H1 (cell line): ENCODE results near the gene NPFFR1. TPM values are rescaled to one million over a fixed set of nuclear protein-coding genes. Genes with fewer than 3 reads are reported as not detected.

Source experiments
- CTCF ChIA-PET: fragments of 300-600 bp; sonication (Branson Sonifier 250); formaldehyde crosslinking; loops from one replicate; lab custom pipeline; 2021; ENCODE audit not compliant: partially characterized antibody; lab: Charles Lee
- POLR2A ChIA-PET: fragments of 300-600 bp; sonication (Branson Sonifier 250); formaldehyde crosslinking; loops from one replicate; lab custom pipeline; 2021; ENCODE audit warnings: inconsistent platforms; ENCODE audit not compliant: partially characterized antibody; lab: Charles Lee
- DNase-seq, 2 experiments: peaks; one replicate each; pipeline versions ENCODE4 v3.0.0 to v3.0.0-alpha.2; 2010 to 2022; ENCODE audit warnings: low spot score in 2 of 2, low read depth in 1 of 2, mixed read lengths in 1 of 2
- FAIRE-seq: peaks from 2 replicates; lab custom pipeline; 2011; peaks lifted over from hg19 to GRCh38; lab: Jason Lieb, UNC
- H2AFZ ChIP-seq: 2 replicates; pipeline ENCODE4 v1.8.1; 2012; ENCODE audit warnings: low read length, inconsistent platforms
- H2AK5ac ChIP-seq: 2 replicates; pipeline ENCODE4 v1.6.1; 2013; ENCODE audit warnings: low read depth, low read length
- H2BK120ac ChIP-seq: replicated peaks from 2 replicates; pipeline ENCODE3; 2013; ENCODE audit warnings: low read depth, low read length, inconsistent platforms
- H2BK12ac ChIP-seq: 2 replicates; pipeline ENCODE4 v1.6.1; 2013; ENCODE audit warnings: low read depth, low read length
- H2BK15ac ChIP-seq: 2 replicates; pipeline ENCODE4 v1.6.1; 2013; ENCODE audit warnings: low read length
- H2BK20ac ChIP-seq: 2 replicates; pipeline ENCODE4 v1.6.1; 2013; ENCODE audit warnings: low read length
- H2BK5ac ChIP-seq: 2 replicates; pipeline ENCODE4 v1.6.1; 2013; ENCODE audit warnings: low read depth, low read length
- H3K14ac ChIP-seq: 2 replicates; pipeline ENCODE4 v1.6.1; 2013; ENCODE audit warnings: inconsistent platforms; ENCODE audit not compliant: insufficient read length
- H3K18ac ChIP-seq: 2 replicates; pipeline ENCODE4 v1.6.1; 2013; ENCODE audit warnings: low read length; ENCODE audit errors: extremely low read depth
- H3K23ac ChIP-seq: 2 replicates; pipeline ENCODE4 v1.6.1; 2013; ENCODE audit warnings: inconsistent platforms; ENCODE audit not compliant: insufficient read length
- H3K23me2 ChIP-seq: 2 replicates; pipeline ENCODE4 v1.6.1; 2013; ENCODE audit warnings: low read depth, low read length
- H3K27ac ChIP-seq: 2 replicates; pipeline ENCODE4 v1.6.1; 2011; ENCODE audit warnings: low read depth, low read length, inconsistent platforms
- H3K27me3 ChIP-seq, 4 experiments: replicated peaks in 1 of 4; 1 replicate in 1 of 4; 2 replicates in 3 of 4; pipeline versions ENCODE4 v1.6.1 to v1.8.1; 2011 to 2013; ENCODE audit warnings: low read length in 3 of 4, mild to moderate bottlenecking in 3 of 4, inconsistent platforms in 2 of 4, mixed read lengths in 2 of 4, moderate library complexity in 1 of 4; ENCODE audit not compliant: control insufficient read depth in 3 of 4, insufficient read depth in 3 of 4; ENCODE audit errors: extremely low read depth in 1 of 4
- H3K36me3 ChIP-seq, 4 experiments: 2 replicates each; pipeline versions ENCODE4 v1.6.1 to v1.8.1; 2011 to 2013; ENCODE audit warnings: mild to moderate bottlenecking in 4 of 4, low read length in 3 of 4, moderate library complexity in 2 of 4, control low read depth in 1 of 4, inconsistent platforms in 1 of 4; ENCODE audit not compliant: insufficient read depth in 4 of 4, control insufficient read depth in 2 of 4
- H3K4ac ChIP-seq: replicated peaks from 2 replicates; pipeline ENCODE3; 2013; ENCODE audit warnings: low read length, low read depth, mixed read lengths, inconsistent platforms; ENCODE audit not compliant: insufficient read length
- H3K4me1 ChIP-seq, 4 experiments: replicated peaks in 1 of 4; 1 replicate in 1 of 4; 2 replicates in 3 of 4; pipeline versions ENCODE4 v1.6.1 to v1.8.1; 2011 to 2013; ENCODE audit warnings: low read length in 3 of 4, inconsistent platforms in 2 of 4, mixed read lengths in 1 of 4; ENCODE audit not compliant: insufficient read depth in 4 of 4, control insufficient read depth in 3 of 4
- H3K4me2 ChIP-seq, 2 experiments: 2 replicates each; pipeline versions ENCODE4 v1.6.1 to v1.8.1; 2011 to 2013; ENCODE audit warnings: low read depth in 2 of 2, low read length in 2 of 2, control low read depth in 1 of 2, inconsistent platforms in 1 of 2, mild to moderate bottlenecking in 1 of 2; ENCODE audit not compliant: insufficient read depth in 1 of 2
- H3K4me3 ChIP-seq, 4 experiments: fragments of 200-600, 300-600 bp in 1 of 4; sonication (generic), shearing (Covaris generic), sonication (Bioruptor Twin) in 1 of 4; 2 replicates each; pipeline versions ENCODE4 v1.5.1 to v1.8.1; 2011 to 2016; ENCODE audit warnings: low read length in 4 of 4, low read depth in 3 of 4, control low read depth in 2 of 4, inconsistent platforms in 2 of 4, mild to moderate bottlenecking in 2 of 4, mixed read lengths in 1 of 4, moderate library complexity in 1 of 4; ENCODE audit not compliant: insufficient read depth in 2 of 4; ENCODE audit errors: extremely low read depth in 1 of 4
- H3K56ac ChIP-seq: replicated peaks from 2 replicates; pipeline ENCODE3; 2013; ENCODE audit warnings: low read depth, mild to moderate bottlenecking, mixed read lengths, low read length, inconsistent platforms; ENCODE audit not compliant: insufficient read length
- H3K79me1 ChIP-seq: 2 replicates; pipeline ENCODE4 v1.6.1; 2013; ENCODE audit warnings: low read depth, low read length, control low read depth
- H3K79me2 ChIP-seq, 2 experiments: 2 replicates each; pipeline versions ENCODE4 v1.6.1 to v1.8.1; 2012 to 2013; ENCODE audit warnings: low read length in 2 of 2, mild to moderate bottlenecking in 2 of 2, inconsistent platforms in 1 of 2; ENCODE audit not compliant: insufficient read depth in 2 of 2, control insufficient read depth in 1 of 2
- H3K9ac ChIP-seq, 4 experiments: replicated peaks in 1 of 4; 1 replicate in 1 of 4; 2 replicates in 3 of 4; pipeline versions ENCODE4 v1.6.1 to v1.8.1; 2011 to 2013; ENCODE audit warnings: low read depth in 3 of 4, low read length in 3 of 4, control low read depth in 2 of 4, mild to moderate bottlenecking in 2 of 4, moderate library complexity in 2 of 4, inconsistent platforms in 1 of 4; ENCODE audit errors: extremely low read depth in 1 of 4
- H3K9me3 ChIP-seq, 2 experiments: 2 replicates each; pipeline versions ENCODE4 v1.6.1 to v1.8.1; 2012 to 2013; ENCODE audit warnings: mild to moderate bottlenecking in 2 of 2, moderate library complexity in 2 of 2, control low read depth in 1 of 2, inconsistent platforms in 1 of 2, low read depth in 1 of 2, low read length in 1 of 2, mixed read lengths in 1 of 2; ENCODE audit not compliant: insufficient read depth in 2 of 2
- H4K20me1 ChIP-seq, 2 experiments: replicated peaks in 1 of 2; 2 replicates each; pipeline versions ENCODE3 to v1.8.1; 2011 to 2013; ENCODE audit warnings: inconsistent platforms in 2 of 2, low read length in 2 of 2, mild to moderate bottlenecking in 1 of 2; ENCODE audit not compliant: insufficient read depth in 2 of 2, control insufficient read depth in 1 of 2
- H4K5ac ChIP-seq: 2 replicates; pipeline ENCODE4 v1.6.1; 2013; ENCODE audit warnings: low read length, low read depth, mixed read lengths, inconsistent platforms; ENCODE audit not compliant: insufficient read length
- H4K8ac ChIP-seq: 2 replicates; pipeline ENCODE4 v1.8.0; 2013; ENCODE audit warnings: mild to moderate bottlenecking, moderate library complexity, low read length, inconsistent platforms; ENCODE audit not compliant: insufficient read depth; ENCODE audit errors: extremely low read depth
- H4K91ac ChIP-seq: replicated peaks from 2 replicates; pipeline ENCODE3; 2013; ENCODE audit warnings: low read length, mixed read lengths, inconsistent platforms; ENCODE audit not compliant: insufficient read length
- ATF3 ChIP-seq: IDR thresholded peaks from 2 replicates; pipeline ENCODE4 v1.6.1; 2011; ENCODE audit warnings: low read depth, mild to moderate bottlenecking, low read length; ENCODE audit not compliant: insufficient read depth
- BACH1 ChIP-seq: IDR thresholded peaks from 2 replicates; pipeline ENCODE4 v1.6.1; 2012; ENCODE audit warnings: low read length, improper control_type of control experiment
- BCL11A ChIP-seq, 2 experiments: IDR thresholded peaks; one replicate each; pipeline ENCODE4 v1.6.1; 2011; ENCODE audit warnings: low read depth in 2 of 2, low read length in 2 of 2, mild to moderate bottlenecking in 2 of 2
- CHD1 ChIP-seq: IDR thresholded peaks from 2 replicates; pipeline ENCODE4 v1.6.1; 2012; ENCODE audit warnings: low read depth, low read length, improper control_type of control experiment
- CTBP2 ChIP-seq: IDR thresholded peaks from 2 replicates; pipeline ENCODE4 v1.7.0; 2011; ENCODE audit warnings: borderline replicate concordance, mild to moderate bottlenecking, moderate library complexity, mixed read lengths, low read length; ENCODE audit not compliant: insufficient read depth, insufficient read length
- EP300 ChIP-seq, 2 experiments: IDR thresholded peaks; 1 replicate in 1 of 2; 2 replicates in 1 of 2; pipeline ENCODE4 v1.6.1; 2011 to 2012; ENCODE audit warnings: low read depth in 2 of 2, low read length in 2 of 2, mild to moderate bottlenecking in 2 of 2, borderline replicate concordance in 1 of 2, inconsistent platforms in 1 of 2, moderate library complexity in 1 of 2
- NRF1 ChIP-seq: IDR thresholded peaks from 2 replicates; pipeline ENCODE4 v1.6.1; 2011; ENCODE audit warnings: mild to moderate bottlenecking, low read depth, low read length, improper control_type of control experiment
- POU5F1 ChIP-seq: IDR thresholded peaks from 2 replicates; pipeline ENCODE4 v1.6.1; 2011; ENCODE audit warnings: low read depth, mild to moderate bottlenecking, low read length, moderate library complexity
- RBBP5 ChIP-seq: IDR thresholded peaks from 2 replicates; pipeline ENCODE4 v1.7.1; 2012; ENCODE audit warnings: low read depth, mild to moderate bottlenecking, inconsistent platforms, low read length, moderate library complexity, borderline replicate concordance
- SP1 ChIP-seq: IDR thresholded peaks from 2 replicates; pipeline ENCODE4 v1.6.1; 2011; ENCODE audit warnings: low read depth, low read length
- SP4 ChIP-seq: IDR thresholded peaks from 2 replicates; pipeline ENCODE4 v1.6.1; 2012; ENCODE audit warnings: low read length, inconsistent platforms
- TAF1 ChIP-seq: IDR thresholded peaks from 2 replicates; pipeline ENCODE4 v1.6.1; 2011; ENCODE audit warnings: mild to moderate bottlenecking, low read depth, low read length
- TCF12 ChIP-seq: IDR thresholded peaks from 2 replicates; pipeline ENCODE4 v1.6.1; 2011; ENCODE audit warnings: low read depth, mild to moderate bottlenecking, low read length
- WGBS, 2 experiments: shearing (Covaris generic) in 1 of 2; methylation state at CpG; one replicate each; pipeline versions ENCODE4 v1.1.6 to v1.1.7; 2013 to 2015; ENCODE audit warnings: low lambda C conversion rate in 2 of 2, mixed read lengths in 2 of 2, inconsistent platforms in 1 of 2, low coverage in 1 of 2, missing lambda C conversion rate in 1 of 2; ENCODE audit not compliant: insufficient replicate concordance in 2 of 2, insufficient coverage in 1 of 2, insufficient read length in 1 of 2; ENCODE audit errors: extremely low coverage in 1 of 2, missing lambda C conversion rate in 1 of 2; 5-methylcytosine and 5-hydroxymethylcytosine counted together
- polyA plus RNA-seq, 7 experiments: library from polyadenylated mRNA; depleted of rRNA in 3 of 7; stranded (reverse) in 5 of 7; unstranded in 2 of 7; fragments of >200 nt in 5 of 7; fragments of 200-250 nt in 2 of 7; gene quantifications; 1 replicate in 5 of 7; 2 replicates in 1 of 7; 4 replicates in 1 of 7; pipeline versions ENCODE4 v1.2.1 to v1.2.3, GENCODE V29; 2011 to 2013; ENCODE audit warnings: missing spikeins in 2 of 7, mixed read lengths in 2 of 7
- total RNA-seq: library from RNA; stranded (reverse); fragmentation: NEBNext Ultra II Directional; extraction: Animal tissue kit (Norgen Biotek cat#: 25700); gene quantifications from 2 replicates; pipeline ENCODE4 v1.2.1, GENCODE V29; 2021

Gene NPFFR1
- total and polyA plus RNA-seq, 2 of the 8 experiments (the other 6 are each of a cell fraction or from before 2014, with no cell fraction given) = 0.02 to 0.06 TPM

GRCh38 chr10:70317272-70317942 lies 33.6 kb upstream of the NPFFR1 start:
- Histone ChIP-seq H2BK12ac (no peak overlapping the region), H4K8ac (no peak overlapping the region), H3K23me2 (no peaks in the 10 kb centered on the region), H3K18ac (no peak overlapping the region), H2AK5ac (no peak overlapping the region), H4K5ac (no peak overlapping the region), H3K79me2 (no peaks in the 10 kb centered on the region), H2BK120ac (no peak overlapping the region), H2BK15ac (no peak overlapping the region), H4K20me1 (peaks cover 0 to 2% of the 10 kb centered on the region in 2 experiments), H2AFZ (no peak overlapping the region), H3K14ac (no peak overlapping the region), H3K4me3 (no peak overlapping the region), H3K36me3 (no peaks in the 10 kb centered on the region), H3K9ac (no peak overlapping the region), H3K4me2 (no peak overlapping the region), H3K27me3 (no peaks in the 10 kb centered on the region), H3K4me1 (no peaks in the 10 kb centered on the region), H2BK20ac (no peak overlapping the region), H3K27ac (no peak overlapping the region), H3K79me1 (no peaks in the 10 kb centered on the region; the same call in 1 of the 2 replicates), H3K56ac (no peak overlapping the region), H3K9me3 (no peaks in the 10 kb centered on the region), H3K4ac (no peak overlapping the region), H3K23ac (no peak overlapping the region), H2BK5ac (no peak overlapping the region), H4K91ac (no peak overlapping the region)
- FAIRE-seq = no peak
- ChIA-PET CTCF (interaction anchor here (0.7 to 2.0 kb wide), 5 partner anchors 11 to 57 kb away, joined by 3 to 4 read pairs (median 3); no protein-coding TSS in a partner anchor), POLR2A (no interaction called here)
- no peak for DNase-seq
- WGBS, 2 experiments = 78% methylated on average over 5 of the region's 5 CpGs; no CpG with 5 or more reads in 1 of the 2 experiments
- no peak for TF ChIP-seq SP1
- TF ChIP-seq CHD1 = no peak
- no peak for TF ChIP-seq NRF1
- TF ChIP-seq ATF3 = no peak
- no peak for TF ChIP-seq CTBP2
- no peak for TF ChIP-seq BACH1
- no peak for TF ChIP-seq SP4
- TF ChIP-seq POU5F1 = no peak
- no peak for TF ChIP-seq RBBP5
- TF ChIP-seq TAF1 = no peak
- no peak for TF ChIP-seq EP300 (IDR thresholded peaks at IDR 0.05; ENCODE audit: borderline replicate concordance in 1 of 2, low read depth in 2 of 2, low read length in 2 of 2)
- no peak for TF ChIP-seq BCL11A (IDR thresholded peaks at IDR 0.05; ENCODE audit: low read depth in 2 of 2, low read length in 2 of 2)
- TF ChIP-seq TCF12 = no peak
